ENCODE results near the gene COX7B2. TPM values are rescaled to one million over a fixed set of nuclear protein-coding genes. Genes with fewer than 3 reads are reported as not detected.

Gene COX7B2
- polyA plus RNA-seq, 1 experiment = not detected

- POLR2A ChIA-PET = no interaction called here
- CTCF ChIA-PET = no interaction called here
- Histone ChIP-seq H3K9me3 (ENCODE audit: control insufficient read depth, insufficient read depth, low read length) (no peaks in the 10 kb centered on the region), H3K27ac (ENCODE audit: low read depth, low read length) (no peak overlapping the region), H3K4me3 (ENCODE audit: low read depth, low read length) (no peak overlapping the region), H3K27me3 (ENCODE audit: control insufficient read depth, insufficient read depth, low read length) (no peaks in the 10 kb centered on the region)
- DNase-seq (ENCODE audit: low read depth, low spot score) = no peak
- no peak for TF ChIP-seq CTCF (IDR thresholded peaks at IDR 0.05; ENCODE audit: low read depth, low read length)
Measured at GRCh38 chr4:46837639-46838038, 71.4 kb downstream of the COX7B2 start.

GRCh38 chr4:46836584-46836983 is 72.5 kb downstream of the COX7B2 start:
- no peaks in the 10 kb centered on the region for H3K27me3 ChIP-seq (ENCODE audit: control insufficient read depth, insufficient read depth, low read length)
- no peak overlapping the region for H3K27ac ChIP-seq (ENCODE audit: low read depth, low read length)
- ChIA-PET POLR2A (interaction anchor here (0.6 kb wide), 1 partner anchor 585 kb away, joined by 5 read pairs; no protein-coding TSS in a partner anchor), CTCF (interaction anchor here (1.3 kb wide), 1 partner anchor 8 kb away, joined by 8 read pairs; no protein-coding TSS in a partner anchor)
- no peak for DNase-seq (ENCODE audit: low read depth, low spot score)
- no peak for TF ChIP-seq CTCF (IDR thresholded peaks at IDR 0.05; ENCODE audit: low read depth, low read length)
- no peaks in the 10 kb centered on the region for H3K9me3 ChIP-seq (ENCODE audit: control insufficient read depth, insufficient read depth, low read length)
- H3K4me3 ChIP-seq (ENCODE audit: low read depth, low read length) = no peak overlapping the region

GRCh38 chr4:46830971-46831454 is 78.0 kb downstream of the COX7B2 start:
- no peak overlapping the region for H3K4me3 ChIP-seq (ENCODE audit: low read depth, low read length)
- no peak for DNase-seq (ENCODE audit: low read depth, low spot score)
- no peaks in the 10 kb centered on the region for H3K27me3 ChIP-seq (ENCODE audit: control insufficient read depth, insufficient read depth, low read length)
- H3K27ac ChIP-seq (ENCODE audit: low read depth, low read length) = no peak overlapping the region
- no peak for TF ChIP-seq CTCF (IDR thresholded peaks at IDR 0.05; ENCODE audit: low read depth, low read length)
- ChIA-PET POLR2A (no interaction called here), CTCF (no interaction called here)
- H3K9me3 ChIP-seq (ENCODE audit: control insufficient read depth, insufficient read depth, low read length) = no peaks in the 10 kb centered on the region; the same call in 1 of the 2 replicates

GRCh38 chr4:46820154-46820553 is 88.9 kb downstream of the COX7B2 start:
- POLR2A ChIA-PET = no interaction called here

GRCh38 chr4:46819095-46819494 is 90.0 kb downstream of the COX7B2 start:
- Histone ChIP-seq H3K27me3 (ENCODE audit: control insufficient read depth, insufficient read depth, low read length) (no peaks in the 10 kb centered on the region), H3K9me3 (ENCODE audit: control insufficient read depth, insufficient read depth, low read length) (no peaks in the 10 kb centered on the region), H3K4me3 (ENCODE audit: low read depth, low read length) (no peak overlapping the region), H3K27ac (ENCODE audit: low read depth, low read length) (no peak overlapping the region)
- DNase-seq (ENCODE audit: low read depth, low spot score) = no peak
- TF ChIP-seq CTCF (IDR thresholded peaks at IDR 0.05; ENCODE audit: low read depth, low read length) = no peak
- CTCF ChIA-PET = interaction anchor here (0.6 to 0.9 kb wide), 2 partner anchors 26 to 744 kb away, joined by 3 to 4 read pairs; no protein-coding TSS in a partner anchor
- POLR2A ChIA-PET = no interaction called here

More at GRCh38 chr4:46820154-46820553, 88.9 kb downstream of the COX7B2 start:
- CTCF ChIA-PET = no interaction called here
- Histone ChIP-seq H3K27me3 (ENCODE audit: control insufficient read depth, insufficient read depth, low read length) (no peaks in the 10 kb centered on the region), H3K4me3 (ENCODE audit: low read depth, low read length) (no peak overlapping the region), H3K27ac (ENCODE audit: low read depth, low read length) (no peak overlapping the region), H3K9me3 (ENCODE audit: control insufficient read depth, insufficient read depth, low read length) (no peaks in the 10 kb centered on the region)
- TF ChIP-seq CTCF (IDR thresholded peaks at IDR 0.05; ENCODE audit: low read depth, low read length) = no peak
- DNase-seq (ENCODE audit: low read depth, low spot score) = no peak
